GM18861 (cell line): ENCODE measurements around the gene HNF1B.
"Not testable (repeated sequence)": the region's sequence is repeated elsewhere in the genome, so short reads cannot be mapped to it uniquely, and the experiment has no call there.

Experiments
- ATAC-seq: cut with Tn5 transposase; IDR thresholded peaks from one replicate; pipeline ENCODE4 v1.9.1; 2021; ENCODE audit not compliant: unreplicated experiment

The HNF1B gene

GRCh38 chr17:37708616-37709212 is 36.1 kb downstream of the HNF1B start:
- ATAC-seq, result no peak

GRCh38 chr17:37708008-37708615 is 36.7 kb downstream of the HNF1B start:
- no peak for ATAC-seq

- ATAC-seq, result no peak
Observed at GRCh38 chr17:37706446-37706845, 38.4 kb downstream of the HNF1B start.

GRCh38 chr17:37702598-37702997 is 42.3 kb downstream of the HNF1B start:
- no peak for ATAC-seq

GRCh38 chr17:37701496-37701898 is 43.4 kb downstream of the HNF1B start:
- no peak for ATAC-seq

- no peak for ATAC-seq
Observed at GRCh38 chr17:37700881-37701280, 44.0 kb downstream of the HNF1B start.

- no peak for ATAC-seq
Observed at GRCh38 chr17:37699285-37699973, 45.4 kb downstream of the HNF1B start.

GRCh38 chr17:37698911-37699255 is 46.0 kb downstream of the HNF1B start:
- no peak for ATAC-seq

- no peak for ATAC-seq
Observed at GRCh38 chr17:37698132-37698910, 46.5 kb downstream of the HNF1B start.

- ATAC-seq, result no peak
Observed at GRCh38 chr17:37697381-37697780, 47.5 kb downstream of the HNF1B start.

- ATAC-seq, result no peak
Observed at GRCh38 chr17:37696366-37696765, 48.5 kb downstream of the HNF1B start.

- no peak for ATAC-seq
Observed at GRCh38 chr17:37695726-37696125, 49.1 kb downstream of the HNF1B start.

GRCh38 chr17:37694734-37695133 is 50.1 kb downstream of the HNF1B start:
- no peak for ATAC-seq

- no peak for ATAC-seq
Observed at GRCh38 chr17:37693328-37693727, 51.5 kb downstream of the HNF1B start.

GRCh38 chr17:37691807-37692206 is 53.1 kb downstream of the HNF1B start:
- ATAC-seq, result no peak

- no peak for ATAC-seq
Observed at GRCh38 chr17:37689317-37689716, 55.5 kb downstream of the HNF1B start.

- ATAC-seq, result no peak
Observed at GRCh38 chr17:37683454-37683984, 61.3 kb downstream of the HNF1B start.

GRCh38 chr17:37682007-37682406 is 62.9 kb downstream of the HNF1B start:
- no peak for ATAC-seq

- not testable (repeated sequence) for ATAC-seq
Observed at GRCh38 chr17:37679995-37680394, 64.9 kb downstream of the HNF1B start.

GRCh38 chr17:37678036-37678435 is 66.8 kb downstream of the HNF1B start:
- no peak for ATAC-seq

GRCh38 chr17:37677021-37677420 is 67.8 kb downstream of the HNF1B start:
- no peak for ATAC-seq
